Measurements from ENCODE around the gene NUP214.
"Not testable (repeated sequence)": the region's sequence is repeated elsewhere in the genome, so short reads cannot be mapped to it uniquely, and the experiment has no call there.

NUP214 gene

GRCh38 chr9:131203431-131204218, 78.2 kb downstream of the NUP214 start:
- DNase-seq: no peak

GRCh38 chr9:131204285-131204684, 78.9 kb downstream of the NUP214 start:
- no peak for DNase-seq

- no peak for DNase-seq
These were observed 81.1 kb downstream of the NUP214 start for GRCh38 chr9:131206495-131206894.

GRCh38 chr9:131211920-131212319, 86.5 kb downstream of the NUP214 start:
- not testable (repeated sequence) for DNase-seq

- no peak for DNase-seq
These were observed 89.0 kb downstream of the NUP214 start for GRCh38 chr9:131214286-131214856.

GRCh38 chr9:131214876-131215275, 89.5 kb downstream of the NUP214 start:
- DNase-seq: no peak

GRCh38 chr9:131216806-131217205, 91.4 kb downstream of the NUP214 start:
- DNase-seq: no peak

- DNase-seq: no peak
These were observed 92.1 kb downstream of the NUP214 start for GRCh38 chr9:131217331-131218031.

- peak; percentile 45 for DNase-seq
These were observed 93.0 kb downstream of the NUP214 start for GRCh38 chr9:131218370-131218769.

GRCh38 chr9:131220485-131220884, 95.1 kb downstream of the NUP214 start:
- no peak for DNase-seq

- DNase-seq: no peak
These were observed 97.1 kb downstream of the NUP214 start for GRCh38 chr9:131222460-131222859.

GRCh38 chr9:131226226-131226625, 100.8 kb downstream of the NUP214 start:
- no peak for DNase-seq

- no peak for DNase-seq
These were observed 101.9 kb downstream of the NUP214 start for GRCh38 chr9:131227112-131227958.

GRCh38 chr9:131227959-131228460, 102.6 kb downstream of the NUP214 start:
- DNase-seq: no peak

- no peak for DNase-seq
These were observed 103.6 kb downstream of the NUP214 start for GRCh38 chr9:131228988-131229387.

GRCh38 chr9:131233556-131233955, 108.2 kb downstream of the NUP214 start:
- DNase-seq: no peak

- no peak for DNase-seq
These were observed 108.6 kb downstream of the NUP214 start for GRCh38 chr9:131233995-131234394.

GRCh38 chr9:131234799-131235479, 109.6 kb downstream of the NUP214 start:
- no peak for DNase-seq

GRCh38 chr9:131235480-131235851, 110.1 kb downstream of the NUP214 start:
- DNase-seq: no peak

GRCh38 chr9:131236161-131236560, 110.8 kb downstream of the NUP214 start:
- no peak for DNase-seq

GRCh38 chr9:131236761-131237160, 111.4 kb downstream of the NUP214 start:
- DNase-seq: no peak

GRCh38 chr9:131237291-131237690, 111.9 kb downstream of the NUP214 start:
- no peak for DNase-seq

All from eye (tissue), 1 donor.